Eye (tissue), 1 donor: ENCODE results near the gene ST6GALNAC3.
A peak's percentile ranks its signal among the peaks of the same experiment; 100 is the strongest.
"Not testable (repeated sequence)": the region's sequence is repeated elsewhere in the genome, so short reads cannot be mapped to it uniquely, and the experiment has no call there.

Source experiments
- DNase-seq: peaks from one replicate; pipeline ENCODE4 v3.0.0-alpha.2; 2015

Gene ST6GALNAC3

DNA sequence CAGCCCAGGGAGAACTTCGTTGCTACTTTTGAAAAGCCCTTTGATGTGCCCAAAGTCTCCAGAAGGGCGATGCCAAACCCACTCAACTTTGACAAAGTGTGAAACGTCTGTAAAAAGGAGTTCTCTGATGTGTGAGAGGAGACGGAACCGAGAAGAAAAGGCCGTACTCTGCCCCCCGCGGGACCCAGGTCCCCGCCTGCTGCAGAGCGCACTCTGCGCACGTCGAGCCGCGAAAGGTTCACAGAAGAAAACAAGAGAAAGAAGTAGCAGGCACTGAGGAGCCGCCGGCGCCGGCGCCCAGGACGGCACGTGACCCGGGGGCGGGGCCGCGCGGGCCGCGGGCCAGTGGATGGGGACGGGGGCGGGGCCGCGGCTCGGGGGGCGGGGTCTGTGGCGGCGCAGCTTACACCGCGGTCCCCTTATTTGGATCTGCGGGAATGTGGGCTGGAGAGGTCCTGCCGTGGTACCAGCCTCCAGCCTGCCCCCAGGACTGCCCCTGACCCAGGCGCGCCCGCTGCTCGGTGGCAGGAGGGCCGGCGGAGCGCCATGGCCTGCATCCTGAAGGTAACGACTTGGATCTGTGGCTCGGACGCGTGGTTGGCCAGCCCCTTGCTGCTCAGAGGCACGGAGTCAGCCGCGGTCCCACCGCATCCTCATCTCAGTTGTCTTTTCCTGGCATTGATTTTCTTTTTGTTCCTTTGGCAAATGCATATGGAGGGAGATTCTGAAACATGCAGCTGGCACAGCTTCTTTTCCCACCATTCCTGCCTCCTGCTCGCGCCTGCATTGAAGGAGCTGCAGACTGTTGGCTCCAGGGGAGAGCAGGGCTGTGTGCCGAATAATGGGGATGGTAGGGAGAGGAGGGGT lies at the start of gene ST6GALNAC3:
Gene ST6GALNAC3 (plus strand): TSS at position 426 of the 867 bp plus-strand sequence.
- peak; percentile 94 for DNase-seq

DNA sequence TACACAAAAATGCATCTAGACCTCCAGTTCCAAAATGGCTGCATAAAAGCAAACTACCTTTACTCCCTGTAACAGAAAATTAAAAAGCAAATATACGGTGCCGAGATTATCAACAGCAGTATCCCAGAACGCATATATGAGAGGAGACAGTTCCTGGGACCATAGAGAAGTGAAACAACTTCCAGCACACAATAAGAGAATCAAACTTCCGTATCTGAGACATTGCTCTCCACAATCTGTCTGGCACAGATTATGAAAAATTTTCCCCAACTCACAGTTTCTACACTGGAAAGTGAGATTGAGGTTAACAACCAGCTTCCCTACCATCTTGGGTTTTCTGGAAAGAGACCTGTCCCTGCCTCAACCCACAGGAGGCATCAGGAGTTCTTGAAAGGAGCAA lies 47.2 kb upstream of the ST6GALNAC3 start:
- no peak for DNase-seq

DNA sequence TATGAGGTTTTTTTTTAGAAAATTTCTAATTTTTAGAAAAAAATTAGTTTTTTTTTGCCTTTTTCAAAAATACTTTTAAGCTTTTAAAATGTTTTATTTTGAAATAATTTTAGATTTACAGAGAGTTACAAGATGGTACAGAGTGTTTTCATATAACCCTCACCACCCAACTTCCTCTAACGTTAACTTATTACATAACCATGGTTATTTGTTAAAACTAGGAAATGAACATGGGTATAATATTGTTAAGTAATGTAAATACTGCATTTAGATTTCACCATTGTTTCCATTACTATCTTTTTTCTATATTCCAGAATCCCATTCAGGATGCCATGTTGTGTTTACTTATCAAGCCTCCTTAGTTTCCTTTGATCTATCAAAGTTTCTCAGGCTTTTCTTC lies 45.2 kb upstream of the ST6GALNAC3 start:
- DNase-seq = no peak

DNA sequence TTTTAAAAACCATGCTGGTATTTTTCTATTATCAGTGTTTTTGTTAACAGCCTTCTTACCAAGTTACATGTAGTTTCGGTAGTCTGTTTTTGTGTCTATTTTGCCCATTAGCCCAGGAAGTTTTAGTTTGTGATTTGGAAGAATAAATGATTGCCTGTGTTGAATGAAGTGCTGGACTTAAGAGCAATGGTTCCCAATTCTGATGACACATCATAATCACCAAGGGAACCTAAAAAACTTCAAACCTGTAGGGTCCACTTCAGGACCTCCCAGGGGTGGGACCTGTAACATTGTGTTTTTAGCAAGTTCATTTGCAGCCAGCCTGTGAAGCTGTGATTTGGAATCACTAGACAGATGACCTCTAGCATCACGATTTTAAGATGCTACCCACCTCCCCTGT lies 43.0 kb upstream of the ST6GALNAC3 start:
- DNase-seq = no peak

DNA sequence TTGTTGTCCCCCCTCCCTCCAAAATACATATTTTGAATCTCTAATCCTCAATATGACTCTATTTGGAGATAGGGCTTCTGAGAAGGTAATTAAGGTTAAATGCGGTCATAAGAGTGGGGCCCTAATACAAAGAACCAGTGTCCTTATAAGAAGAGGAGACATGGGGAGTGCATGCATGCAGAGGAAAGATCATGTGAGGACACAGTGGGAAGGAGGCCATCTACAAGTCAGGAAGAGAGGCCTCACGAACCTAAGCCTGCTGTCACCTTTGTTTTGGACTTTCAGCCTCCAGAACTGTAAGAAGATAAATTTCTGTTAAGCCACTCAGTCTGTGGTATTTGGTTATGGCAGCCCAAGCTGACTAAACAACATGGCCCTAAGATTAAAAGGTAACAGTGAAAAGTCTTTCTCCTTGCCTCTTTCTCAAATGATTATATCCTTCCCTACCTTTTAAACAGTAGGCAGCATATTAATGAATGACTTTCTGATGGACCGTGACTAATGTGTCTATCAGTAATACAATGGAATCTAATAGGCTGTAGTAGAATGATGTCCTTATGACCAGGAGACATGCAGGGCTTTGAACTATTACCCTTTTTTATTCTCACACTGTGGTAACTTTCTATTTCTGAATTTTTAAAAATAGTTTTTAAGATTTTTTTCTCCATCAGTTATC lies 40.6 kb upstream of the ST6GALNAC3 start:
- DNase-seq = no peak

DNA sequence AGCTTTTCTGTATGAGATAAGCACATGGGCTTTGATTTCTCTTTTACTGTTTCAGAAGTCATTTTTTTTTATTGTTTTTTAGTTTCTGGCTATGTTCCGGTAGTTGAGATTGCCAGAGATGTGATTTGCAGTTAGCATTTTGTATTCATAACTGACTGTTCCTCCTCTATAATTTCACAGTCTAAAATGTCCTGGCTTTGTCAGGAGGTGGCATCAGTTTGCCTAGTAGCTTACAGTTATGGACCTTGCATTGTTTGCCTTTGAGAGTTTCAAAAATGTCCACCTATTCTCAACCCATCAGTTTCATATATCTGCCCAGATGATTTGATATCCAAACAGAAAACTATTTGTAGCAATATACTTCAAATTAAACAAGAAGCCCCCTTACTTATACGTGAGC lies 39.5 kb upstream of the ST6GALNAC3 start:
- DNase-seq = no peak

DNA sequence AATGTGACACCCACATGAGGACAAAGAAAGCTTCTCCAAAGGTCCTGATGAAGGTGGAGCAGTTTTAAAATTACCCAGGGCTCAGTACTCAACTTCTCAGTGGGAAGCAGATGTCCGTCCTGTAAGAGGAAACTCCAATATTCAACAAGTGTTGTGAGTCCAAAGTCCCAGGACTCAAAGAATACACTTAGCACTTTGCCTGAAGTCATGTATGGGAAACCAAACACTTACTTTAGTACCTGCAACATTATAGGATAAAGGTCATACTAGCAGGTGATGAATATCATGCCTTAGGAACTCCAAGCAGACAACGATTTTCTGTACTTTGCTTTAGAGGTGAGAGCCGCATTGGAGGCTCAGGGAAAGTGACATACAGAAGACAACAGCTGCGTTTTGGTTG lies 37.2 kb upstream of the ST6GALNAC3 start:
- no peak for DNase-seq

DNA sequence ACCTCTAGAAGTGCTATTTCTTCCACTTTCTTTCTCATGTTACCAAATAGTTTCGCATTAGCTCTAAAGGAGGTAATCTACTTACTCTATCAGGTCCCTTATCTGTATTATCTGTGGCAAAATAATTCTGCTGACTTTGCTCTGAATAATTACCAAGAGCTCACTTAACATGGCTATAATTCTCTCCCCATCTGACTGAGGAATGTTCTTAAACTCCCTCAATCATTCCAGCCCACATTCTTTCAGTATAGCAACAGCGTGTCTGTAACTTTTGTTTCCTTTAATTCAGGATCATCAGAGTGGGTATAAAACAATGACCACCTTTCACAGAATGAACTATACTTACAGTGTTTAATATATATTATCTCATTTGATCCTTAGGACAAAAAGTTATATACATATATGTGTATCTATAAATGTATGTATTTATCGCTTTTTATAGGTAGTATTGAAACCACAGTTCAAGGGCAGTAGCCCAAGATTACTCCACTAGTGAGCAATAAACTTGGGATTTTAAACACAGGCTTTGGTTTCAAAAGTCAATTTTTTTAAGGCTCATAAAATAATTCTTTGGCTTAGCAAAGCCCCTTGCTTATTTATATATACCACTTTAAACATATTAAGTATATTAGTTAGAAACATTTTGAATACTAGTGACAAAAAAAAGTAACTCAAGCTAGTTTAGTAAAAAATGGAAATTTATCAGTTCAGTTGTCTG lies 36.1 kb upstream of the ST6GALNAC3 start:
- no peak for DNase-seq

DNA sequence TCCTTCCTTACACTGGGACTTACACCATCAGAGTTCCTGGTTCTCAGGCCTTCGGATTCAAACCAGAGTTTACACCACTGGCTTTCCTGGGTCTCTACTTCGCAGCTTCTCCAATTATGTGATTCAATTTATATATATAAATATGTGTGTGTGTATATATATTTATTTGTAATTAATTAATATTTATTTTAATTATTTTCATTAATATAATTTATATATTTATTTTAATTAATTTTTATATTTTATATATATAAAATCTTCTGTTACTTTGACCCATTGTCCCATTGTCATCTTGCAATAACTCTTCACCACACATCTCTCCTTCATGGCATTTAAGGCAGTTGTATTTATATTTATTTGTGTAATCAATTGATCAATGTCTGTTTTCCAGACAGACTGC lies 28.4 kb upstream of the ST6GALNAC3 start:
- DNase-seq = no peak

DNA sequence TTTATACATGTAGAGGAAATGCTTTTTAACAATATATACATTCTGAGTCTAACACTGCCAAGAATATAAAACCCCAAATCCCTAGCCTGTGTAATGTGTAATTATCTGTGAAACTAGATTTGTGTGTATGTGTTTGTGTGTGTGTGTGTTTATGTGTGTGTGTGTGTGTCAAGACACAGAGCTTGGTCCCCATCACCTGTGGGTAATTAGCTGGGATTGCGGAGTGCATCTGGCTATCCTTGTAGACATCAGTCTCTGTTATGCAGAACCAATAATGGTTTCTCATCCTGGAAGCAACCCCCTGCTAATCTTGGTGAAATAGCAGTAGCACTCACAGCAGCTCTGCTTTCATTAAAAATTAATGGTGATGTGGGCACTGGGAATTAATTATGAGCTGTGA lies 26.3 kb upstream of the ST6GALNAC3 start:
- DNase-seq = peak; percentile 42

DNA sequence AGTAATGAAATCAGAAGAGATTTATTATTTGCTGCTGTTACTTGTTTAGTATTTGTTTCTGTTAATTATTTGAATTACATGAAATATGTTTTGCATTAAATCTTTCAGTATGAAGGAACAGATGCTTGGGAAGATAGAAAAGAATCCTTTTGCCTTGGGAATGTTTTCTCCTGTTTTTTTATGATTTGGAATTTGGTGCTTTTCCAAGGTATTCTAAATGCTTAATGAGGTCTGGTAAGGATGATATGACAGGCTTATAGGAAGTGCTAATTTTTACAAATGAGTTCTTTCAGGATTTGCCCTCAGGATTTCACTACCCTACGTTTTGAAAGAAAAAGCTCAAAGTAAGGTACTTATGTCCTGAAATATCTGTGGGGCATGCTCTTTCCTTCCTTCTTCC lies 25.6 kb upstream of the ST6GALNAC3 start:
- DNase-seq = no peak

DNA sequence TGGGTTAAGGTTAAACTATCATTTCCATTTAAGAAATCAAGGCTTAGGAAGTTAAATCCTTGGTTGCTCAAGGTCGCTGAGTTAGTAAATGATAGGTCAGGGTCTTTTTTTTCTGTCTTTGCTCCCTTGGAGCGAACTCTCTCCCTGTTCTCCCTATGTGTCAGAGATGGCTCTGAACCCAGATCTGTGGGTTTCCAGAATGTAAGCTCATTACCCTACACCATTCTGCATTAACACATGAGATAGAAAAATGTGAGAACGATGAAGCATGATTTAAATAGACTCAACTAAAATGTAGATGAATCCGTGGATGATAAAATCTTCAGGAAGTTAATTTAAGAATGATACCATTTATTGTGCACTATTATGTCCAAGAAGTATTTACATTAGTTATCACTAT lies 25.0 kb upstream of the ST6GALNAC3 start:
- DNase-seq = no peak

DNA sequence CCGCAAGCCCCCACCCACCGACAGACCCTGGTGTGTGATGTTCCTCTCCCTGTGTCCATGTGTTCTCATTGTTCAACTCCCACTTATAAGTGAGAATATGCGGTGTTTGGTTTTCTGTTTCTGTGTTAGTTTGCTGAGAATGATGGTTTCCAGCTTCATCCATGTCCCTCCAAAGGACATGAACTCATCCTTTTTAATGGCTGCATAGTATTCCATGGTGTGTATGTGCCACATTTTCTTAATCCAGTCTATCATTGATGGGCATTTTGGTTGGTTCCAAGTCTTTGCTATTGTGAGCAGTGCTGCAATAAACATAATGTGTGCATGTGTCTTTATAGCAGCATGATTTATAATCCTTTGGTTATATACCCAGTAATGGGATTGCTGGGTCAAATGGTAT lies 24.5 kb upstream of the ST6GALNAC3 start:
- DNase-seq = not testable (repeated sequence)

DNA sequence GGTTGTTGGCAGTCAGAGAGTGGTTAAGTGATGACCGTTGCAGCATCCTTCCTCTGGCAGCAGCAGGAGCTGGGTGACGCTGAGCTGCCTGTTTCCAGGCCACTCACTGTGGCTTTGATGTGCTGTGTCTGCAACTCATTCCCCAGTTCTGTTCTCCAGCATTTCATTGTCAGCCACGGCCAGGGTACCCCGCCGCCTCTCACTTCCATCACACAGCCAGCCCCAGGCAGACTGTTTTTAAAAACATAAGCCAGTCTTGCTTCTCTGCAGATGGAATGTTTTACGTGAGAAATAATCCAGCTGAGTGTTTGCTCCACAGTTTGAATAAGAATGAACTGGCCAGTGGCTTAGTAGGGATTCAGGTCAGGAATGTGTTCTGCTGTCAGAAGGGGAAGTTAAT lies 21.5 kb upstream of the ST6GALNAC3 start:
- peak; percentile 66 for DNase-seq

DNA sequence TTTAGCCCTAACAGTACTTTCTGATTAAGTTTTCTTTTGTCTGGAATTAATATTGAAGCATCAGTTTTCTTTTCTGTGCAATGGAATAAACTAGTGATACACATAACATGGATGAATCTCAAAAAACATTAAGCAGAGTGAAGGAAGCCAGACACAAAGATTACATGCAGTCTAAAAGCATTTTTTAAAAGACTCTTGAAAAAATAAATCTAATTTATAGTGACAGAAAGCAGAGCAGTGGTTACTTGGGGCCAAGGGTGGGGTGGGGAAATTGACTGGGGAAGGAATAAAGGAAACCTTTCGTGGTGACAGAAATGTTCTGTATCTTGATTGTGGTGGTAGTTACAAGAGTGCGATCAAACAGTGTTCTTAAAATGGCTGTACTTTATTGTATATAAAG lies 20.2 kb upstream of the ST6GALNAC3 start:
- DNase-seq = no peak

DNA sequence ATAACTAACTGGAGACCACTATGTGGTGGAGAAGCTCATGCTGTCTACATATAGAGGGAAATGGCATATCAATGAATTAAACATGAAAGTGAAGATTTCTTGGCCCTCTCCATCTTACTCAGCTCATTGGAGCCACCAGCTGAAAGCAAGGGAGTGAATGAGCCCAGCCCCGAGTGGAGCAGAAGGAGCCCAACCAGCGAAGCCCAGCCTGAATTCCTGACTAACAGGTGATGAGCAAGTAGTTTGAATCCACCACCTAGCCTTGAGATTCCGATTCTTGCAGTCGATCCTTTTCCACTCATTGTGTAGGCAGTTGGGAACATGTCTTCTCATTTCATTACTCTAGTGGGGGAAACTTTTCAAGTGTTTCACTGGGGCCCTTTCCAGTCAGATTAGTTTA lies 18.6 kb upstream of the ST6GALNAC3 start:
- DNase-seq = no peak

DNA sequence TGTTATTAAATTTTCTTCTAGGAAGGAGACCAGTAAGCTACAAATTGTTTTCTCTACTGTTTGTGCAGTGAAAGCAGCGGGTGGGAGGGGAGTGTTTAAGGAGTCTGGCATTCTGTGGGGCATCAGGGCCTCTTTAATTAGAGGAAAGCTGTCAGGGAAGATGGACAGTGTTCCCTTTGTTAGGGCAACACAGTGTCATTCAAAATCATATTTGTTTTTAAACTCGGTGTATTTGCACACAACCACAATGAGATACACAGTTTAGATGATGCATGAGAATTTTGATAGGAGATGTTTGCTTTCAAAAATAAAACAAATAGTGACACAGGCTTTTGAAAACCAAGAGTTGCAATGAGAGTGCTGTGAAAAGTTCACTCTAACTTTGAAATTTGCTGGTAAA lies 15.1 kb upstream of the ST6GALNAC3 start:
- peak; percentile 84 for DNase-seq

DNA sequence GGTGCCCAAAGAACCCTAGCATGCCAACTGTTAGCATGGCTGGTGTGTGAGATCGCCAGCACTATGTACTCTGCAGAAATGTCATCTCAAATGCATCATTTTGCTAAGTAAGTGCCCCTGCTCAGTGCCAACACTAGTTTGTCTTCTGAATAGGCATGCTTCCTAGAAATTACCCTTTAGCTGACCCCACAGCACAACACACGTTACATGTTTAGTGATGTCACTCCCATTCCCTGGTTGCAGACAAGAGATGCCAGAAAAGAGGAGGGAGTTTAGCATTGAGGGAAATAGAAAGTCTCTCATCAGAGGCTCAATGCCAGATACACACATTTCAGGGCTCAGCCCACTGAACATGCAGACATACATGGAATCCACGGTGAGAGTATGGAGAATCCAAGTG lies 9.3 kb upstream of the ST6GALNAC3 start:
- DNase-seq = peak; percentile 62

DNA sequence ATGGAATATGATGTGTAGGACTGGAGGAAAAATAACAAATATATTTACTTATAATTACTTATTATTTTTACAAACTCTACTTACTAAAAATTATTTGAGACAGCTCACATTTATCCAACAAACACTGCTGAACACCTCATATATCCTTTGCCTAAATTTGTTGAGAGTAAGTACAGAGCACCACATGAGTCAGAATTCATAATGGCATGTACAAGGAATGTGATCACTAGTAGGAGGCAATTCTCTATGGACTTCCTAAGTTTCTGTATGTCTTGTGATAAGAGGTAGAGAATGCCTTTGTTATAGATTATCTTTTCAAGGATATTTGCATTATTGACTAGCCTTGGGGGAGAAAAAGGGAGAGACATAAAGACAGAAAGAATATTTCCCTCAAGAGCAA lies 8.2 kb upstream of the ST6GALNAC3 start:
- no peak for DNase-seq

DNA sequence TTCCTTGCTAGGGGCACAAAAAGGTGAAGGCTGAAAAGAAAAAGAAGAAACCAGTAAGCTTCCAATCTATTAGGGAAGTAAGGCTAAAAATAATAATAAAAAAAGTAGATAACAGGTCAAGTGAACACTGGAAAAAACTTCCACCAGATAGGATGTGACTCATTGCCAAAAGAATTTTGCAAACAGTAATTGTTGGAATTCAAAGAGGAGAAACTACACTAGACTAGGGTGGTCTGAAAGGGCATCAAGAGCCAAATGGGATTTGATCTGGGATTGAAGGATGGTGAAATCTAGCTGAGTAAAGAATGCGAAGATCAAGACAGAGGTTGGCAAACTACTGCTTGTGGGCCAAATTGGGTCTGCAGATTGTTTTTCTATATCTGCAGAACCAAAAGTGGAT lies 6.0 kb upstream of the ST6GALNAC3 start:
- DNase-seq = no peak

DNA sequence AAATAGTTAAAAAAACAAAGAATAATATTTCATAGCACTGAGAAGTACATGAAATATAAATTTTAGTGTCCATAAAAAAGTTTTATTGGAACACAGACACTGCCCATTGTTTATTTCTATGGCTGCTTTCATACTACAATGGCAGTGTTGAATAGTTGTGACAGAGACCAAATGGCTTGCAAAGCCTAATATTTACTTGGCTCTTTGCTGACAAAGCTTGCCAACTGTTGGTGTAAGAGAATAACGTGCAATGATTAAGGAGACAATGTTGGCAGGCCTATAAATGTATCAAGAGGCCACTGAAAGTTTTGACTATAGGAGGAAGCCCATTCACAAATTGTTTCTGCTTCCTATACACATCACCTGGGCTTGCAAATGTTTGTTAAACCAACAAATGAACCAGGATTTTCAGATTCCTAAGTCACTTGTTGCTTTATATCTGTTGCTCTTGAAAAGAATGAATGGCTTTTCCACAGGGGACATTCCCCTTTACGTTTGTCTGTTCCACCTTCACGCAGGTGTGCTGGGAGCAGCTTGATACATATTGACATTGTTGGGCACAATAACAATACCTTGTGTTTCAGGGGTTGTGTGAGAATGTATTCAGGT lies 5.5 kb upstream of the ST6GALNAC3 start:
- no peak for DNase-seq

DNA sequence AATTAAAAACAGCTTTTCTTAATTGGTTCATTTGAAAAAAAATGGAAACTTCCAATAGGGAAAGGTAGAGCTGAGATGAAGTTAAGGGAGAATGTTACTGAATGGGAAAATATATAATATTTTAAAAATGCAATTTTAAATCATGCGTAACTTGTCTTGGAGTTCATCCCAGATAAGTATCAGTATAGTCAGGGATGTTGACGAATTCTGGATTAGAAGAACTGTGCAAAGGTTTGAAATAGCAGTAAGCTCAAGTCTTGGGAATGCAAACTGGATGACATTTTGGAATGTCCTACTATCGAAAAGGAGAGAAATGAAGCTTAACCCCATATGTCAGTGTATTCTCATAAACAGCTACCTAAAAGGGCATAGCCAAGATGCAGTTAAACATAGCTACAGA lies 4.0 kb upstream of the ST6GALNAC3 start:
- DNase-seq = no peak

DNA sequence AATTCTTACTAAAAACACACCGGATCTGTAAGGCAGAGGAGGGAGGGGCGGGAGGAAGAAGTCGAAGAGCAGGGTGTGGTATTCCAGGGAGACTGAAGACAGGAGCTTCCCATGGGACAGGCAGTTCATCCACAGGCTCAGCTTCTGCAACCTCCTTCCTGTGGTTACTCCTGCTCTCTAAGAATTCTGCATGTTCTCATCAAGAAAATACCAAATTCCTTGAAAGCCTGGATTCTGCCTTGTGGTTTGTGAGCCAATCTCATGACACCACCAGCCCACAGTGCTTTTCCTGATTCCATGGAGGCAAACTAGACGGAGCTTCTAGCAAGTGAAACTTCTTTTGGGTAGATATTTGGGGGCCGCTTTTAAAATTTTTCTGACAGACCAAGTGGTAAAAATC lies 1.1 kb upstream of the ST6GALNAC3 start:
- DNase-seq = no peak

DNA sequence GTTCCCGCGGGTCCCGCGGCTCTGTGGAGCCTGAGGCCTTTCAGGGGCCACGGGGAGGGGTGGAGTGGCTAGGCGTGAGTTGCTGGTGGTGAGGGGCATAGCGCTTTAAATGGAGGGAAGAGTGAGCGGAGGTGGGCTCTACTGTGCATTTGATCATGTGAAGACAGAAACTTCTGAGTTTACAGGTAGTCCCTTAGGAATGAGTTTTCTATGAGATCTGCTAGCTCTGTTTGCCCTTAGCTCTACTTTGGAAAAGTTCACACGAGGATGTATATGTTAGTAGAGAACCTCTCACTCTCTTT lies 593 bp downstream of the ST6GALNAC3 start:
- DNase-seq = no peak
